WTC11 (cell line): ENCODE results near the gene CIDEC. TPM values are rescaled to one million over a fixed set of nuclear protein-coding genes. Genes with fewer than 3 reads are reported as not detected.

ENCODE experiments used
- ATAC-seq: fragments of 200-7000 bp; cut with Tn5 transposase; 2 replicates; pipeline ENCODE4 v1.10.0; 2021; ENCODE audit warnings: mild to moderate bottlenecking, moderate library complexity
- CTCF ChIA-PET: fragments of 300-600 bp; sonication (Branson Sonifier 250); formaldehyde crosslinking; loops from one replicate; lab custom pipeline; 2021; ENCODE audit warnings: antibody characterized with exemption; lab: Charles Lee
- POLR2A ChIA-PET: fragments of 350-600 bp; sonication (Branson Sonifier 250); formaldehyde crosslinking; loops from one replicate; lab custom pipeline; 2021; ENCODE audit warnings: antibody characterized with exemption; lab: Charles Lee
- DNase-seq: peaks from one replicate; pipeline ENCODE4 v3.0.0; 2021; ENCODE audit warnings: low spot score
- H3K27ac Mint-ChIP-seq: 2 replicates; pipeline ENCODE4 v1.8.0; 2021; ENCODE audit warnings: mixed read lengths
- H3K27me3 Mint-ChIP-seq: 2 replicates; pipeline ENCODE4 v1.8.0; 2021; ENCODE audit warnings: low read depth, mild to moderate bottlenecking, moderate library complexity, mixed read lengths
- H3K36me3 Mint-ChIP-seq: 2 replicates; pipeline ENCODE4 v1.8.0; 2021; ENCODE audit warnings: mixed read lengths
- H3K4me1 Mint-ChIP-seq: 2 replicates; pipeline ENCODE4 v1.8.0; 2022; ENCODE audit warnings: mixed read lengths
- H3K4me3 Mint-ChIP-seq: 2 replicates; pipeline ENCODE4 v1.8.0; 2021; ENCODE audit warnings: mild to moderate bottlenecking, moderate library complexity, mixed read lengths
- H3K9me3 Mint-ChIP-seq: 2 replicates; pipeline ENCODE4 v1.8.0; 2021; ENCODE audit warnings: mixed read lengths
- AR ChIP-seq: fragments of 250-450 bp; sonication (Bioruptor Pico); IDR thresholded peaks from 2 replicates; pipeline ENCODE4 v1.9.0; 2021; ENCODE audit warnings: mild to moderate bottlenecking
- FOXJ3 ChIP-seq: sonication (generic); formaldehyde crosslinking; IDR thresholded peaks from 2 replicates; pipeline ENCODE4 v1.9.0; 2021; ENCODE audit warnings: missing genetic modification reagents, mild to moderate bottlenecking, borderline replicate concordance
- MLX ChIP-seq: sonication (generic); formaldehyde crosslinking; IDR thresholded peaks from 2 replicates; pipeline ENCODE4 v1.8.1; 2023; ENCODE audit warnings: mild to moderate bottlenecking, missing genetic modification reagents, moderate library complexity
- MYBL2 ChIP-seq: sonication (generic); formaldehyde crosslinking; IDR thresholded peaks from 2 replicates; pipeline ENCODE4 v1.8.1; 2023; ENCODE audit warnings: mild to moderate bottlenecking, moderate library complexity, missing genetic modification reagents
- OVOL2 ChIP-seq: fragments of 250-450 bp; sonication (Bioruptor Pico); IDR thresholded peaks from 2 replicates; pipeline ENCODE4 v1.9.0; 2021; ENCODE audit warnings: mild to moderate bottlenecking, borderline replicate concordance
- RELA ChIP-seq: sonication (generic); formaldehyde crosslinking; IDR thresholded peaks from 2 replicates; pipeline ENCODE4 v1.8.1; 2022; ENCODE audit warnings: missing genetic modification reagents, mild to moderate bottlenecking, borderline replicate concordance
- RORB ChIP-seq: fragments of 250-450 bp; sonication (Bioruptor Pico); IDR thresholded peaks from 2 replicates; pipeline ENCODE4 v1.9.0; 2021; ENCODE audit warnings: mild to moderate bottlenecking
- TEAD1 ChIP-seq: sonication (generic); formaldehyde crosslinking; IDR thresholded peaks from 2 replicates; pipeline ENCODE4 v1.8.0; 2022; ENCODE audit warnings: mild to moderate bottlenecking, missing genetic modification reagents
- ZNF121 ChIP-seq: sonication (generic); formaldehyde crosslinking; IDR thresholded peaks from 2 replicates; pipeline ENCODE4 v1.8.0; 2023; ENCODE audit warnings: missing genetic modification reagents
- ZNF281 ChIP-seq: sonication (generic); formaldehyde crosslinking; IDR thresholded peaks from 2 replicates; pipeline ENCODE4 v1.8.0; 2023; ENCODE audit warnings: mild to moderate bottlenecking, missing genetic modification reagents
- ZNF416 ChIP-seq: fragments of 250-450 bp; sonication (Bioruptor Pico); IDR thresholded peaks from 2 replicates; pipeline ENCODE4 v1.9.0; 2021; ENCODE audit warnings: mild to moderate bottlenecking, inconsistent platforms
- total RNA-seq: library from RNA; stranded (reverse); gene quantifications from 3 replicates; pipeline ENCODE4 v1.2.3, GENCODE V29; 2021
- TF ChIP-seq, protein P1 (sequence below): fragments of 250-450 bp; sonication (Bioruptor Pico); IDR thresholded peaks from 2 replicates; pipeline ENCODE4 v1.9.0; 2021; ENCODE audit warnings: mild to moderate bottlenecking, borderline replicate concordance
- TF ChIP-seq, protein P2 (sequence below): sonication (generic); formaldehyde crosslinking; IDR thresholded peaks from 2 replicates; pipeline ENCODE4 v1.8.1; 2023; ENCODE audit warnings: mild to moderate bottlenecking, moderate library complexity, missing genetic modification reagents
- TF ChIP-seq, protein P3 (sequence below): sonication (generic); formaldehyde crosslinking; IDR thresholded peaks from 2 replicates; pipeline ENCODE4 v1.8.0; 2023; ENCODE audit warnings: missing genetic modification reagents, mild to moderate bottlenecking, borderline replicate concordance

Gene CIDEC
- total RNA-seq, 1 experiment from 2014 or later: not detected

GRCh38 chr3:9891072-9891622 is 11.1 kb upstream of the CIDEC start:
- Mint-ChIP-seq H3K27me3 (peaks cover 7% of the 10 kb centered on the region), H3K36me3 (peaks cover 25% of the 10 kb centered on the region), H3K27ac (peak overlapping the region; percentile 66; the same call in 1 of the 2 replicates), H3K4me3 (peak overlapping the region; percentile 93), H3K9me3 (no peaks in the 10 kb centered on the region), H3K4me1 (peaks cover 8% of the 10 kb centered on the region)
- no peak for DNase-seq
- 0 out of 2 replicates have a peak, but pooled peaks have one; percentile 2 for TF ChIP-seq TEAD1 (CRISPR knock-in tag)
- TF ChIP-seq, protein P1, sequence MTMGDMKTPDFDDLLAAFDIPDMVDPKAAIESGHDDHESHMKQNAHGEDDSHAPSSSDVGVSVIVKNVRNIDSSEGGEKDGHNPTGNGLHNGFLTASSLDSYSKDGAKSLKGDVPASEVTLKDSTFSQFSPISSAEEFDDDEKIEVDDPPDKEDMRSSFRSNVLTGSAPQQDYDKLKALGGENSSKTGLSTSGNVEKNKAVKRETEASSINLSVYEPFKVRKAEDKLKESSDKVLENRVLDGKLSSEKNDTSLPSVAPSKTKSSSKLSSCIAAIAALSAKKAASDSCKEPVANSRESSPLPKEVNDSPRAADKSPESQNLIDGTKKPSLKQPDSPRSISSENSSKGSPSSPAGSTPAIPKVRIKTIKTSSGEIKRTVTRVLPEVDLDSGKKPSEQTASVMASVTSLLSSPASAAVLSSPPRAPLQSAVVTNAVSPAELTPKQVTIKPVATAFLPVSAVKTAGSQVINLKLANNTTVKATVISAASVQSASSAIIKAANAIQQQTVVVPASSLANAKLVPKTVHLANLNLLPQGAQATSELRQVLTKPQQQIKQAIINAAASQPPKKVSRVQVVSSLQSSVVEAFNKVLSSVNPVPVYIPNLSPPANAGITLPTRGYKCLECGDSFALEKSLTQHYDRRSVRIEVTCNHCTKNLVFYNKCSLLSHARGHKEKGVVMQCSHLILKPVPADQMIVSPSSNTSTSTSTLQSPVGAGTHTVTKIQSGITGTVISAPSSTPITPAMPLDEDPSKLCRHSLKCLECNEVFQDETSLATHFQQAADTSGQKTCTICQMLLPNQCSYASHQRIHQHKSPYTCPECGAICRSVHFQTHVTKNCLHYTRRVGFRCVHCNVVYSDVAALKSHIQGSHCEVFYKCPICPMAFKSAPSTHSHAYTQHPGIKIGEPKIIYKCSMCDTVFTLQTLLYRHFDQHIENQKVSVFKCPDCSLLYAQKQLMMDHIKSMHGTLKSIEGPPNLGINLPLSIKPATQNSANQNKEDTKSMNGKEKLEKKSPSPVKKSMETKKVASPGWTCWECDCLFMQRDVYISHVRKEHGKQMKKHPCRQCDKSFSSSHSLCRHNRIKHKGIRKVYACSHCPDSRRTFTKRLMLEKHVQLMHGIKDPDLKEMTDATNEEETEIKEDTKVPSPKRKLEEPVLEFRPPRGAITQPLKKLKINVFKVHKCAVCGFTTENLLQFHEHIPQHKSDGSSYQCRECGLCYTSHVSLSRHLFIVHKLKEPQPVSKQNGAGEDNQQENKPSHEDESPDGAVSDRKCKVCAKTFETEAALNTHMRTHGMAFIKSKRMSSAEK: no peak
- POLR2A ChIA-PET: interaction anchor here (1.6 kb wide), 1 partner anchor 42 kb away, joined by 9 read pairs; the partner anchor contains the start of gene CRELD1
- CTCF ChIA-PET: interaction anchor here (0.9 to 1.3 kb wide), 3 partner anchors 11 to 66 kb away, joined by 4 to 5 read pairs (median 4); partner anchors contain the start of gene IL17RE
- ATAC-seq: no peak

GRCh38 chr3:9890249-9891071 is 10.4 kb upstream of the CIDEC start, which contains the start of gene JAGN1:
TSS of gene JAGN1 (plus strand) at chr3:9890610. CDS start at chr3:9890723, 113 bp downstream.
- peak; percentile 92 for ATAC-seq
- peaks cover 7% of the 10 kb centered on the region for H3K27me3 Mint-ChIP-seq
- POLR2A ChIA-PET: interaction anchor here (0.7 to 1.6 kb wide), 2 partner anchors 43 to 413 kb away, joined by 5 to 9 read pairs; partner anchors contain the start of gene CRELD1
- no peaks in the 10 kb centered on the region for H3K9me3 Mint-ChIP-seq
- peak; percentile 87 for DNase-seq
- peaks cover 8% of the 10 kb centered on the region for H3K4me1 Mint-ChIP-seq
- H3K36me3 Mint-ChIP-seq: peaks cover 25% of the 10 kb centered on the region
- peak within 1 kb of the TSS; percentile 93 for H3K4me3 Mint-ChIP-seq
- CTCF ChIA-PET: interaction anchor here (0.6 to 1.3 kb wide), 4 partner anchors 25 to 65 kb away, joined by 3 to 4 read pairs (median 3); no protein-coding TSS in a partner anchor
- H3K27ac Mint-ChIP-seq: peak within 1 kb of the TSS; percentile 78; the same call in 1 of the 2 replicates
- TF ChIP-seq, protein P2, sequence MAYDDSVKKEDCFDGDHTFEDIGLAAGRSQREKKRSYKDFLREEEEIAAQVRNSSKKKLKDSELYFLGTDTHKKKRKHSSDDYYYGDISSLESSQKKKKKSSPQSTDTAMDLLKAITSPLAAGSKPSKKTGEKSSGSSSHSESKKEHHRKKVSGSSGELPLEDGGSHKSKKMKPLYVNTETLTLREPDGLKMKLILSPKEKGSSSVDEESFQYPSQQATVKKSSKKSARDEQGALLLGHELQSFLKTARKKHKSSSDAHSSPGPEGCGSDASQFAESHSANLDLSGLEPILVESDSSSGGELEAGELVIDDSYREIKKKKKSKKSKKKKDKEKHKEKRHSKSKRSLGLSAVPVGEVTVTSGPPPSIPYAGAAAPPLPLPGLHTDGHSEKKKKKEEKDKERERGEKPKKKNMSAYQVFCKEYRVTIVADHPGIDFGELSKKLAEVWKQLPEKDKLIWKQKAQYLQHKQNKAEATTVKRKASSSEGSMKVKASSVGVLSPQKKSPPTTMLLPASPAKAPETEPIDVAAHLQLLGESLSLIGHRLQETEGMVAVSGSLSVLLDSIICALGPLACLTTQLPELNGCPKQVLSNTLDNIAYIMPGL (CRISPR knock-in tag): peak; percentile 73; the same call in 1 of the 2 replicates
- peak; percentile 72; the same call in 1 of the 2 replicates for TF ChIP-seq RELA (CRISPR knock-in tag)
- no peak for TF ChIP-seq MLX (CRISPR knock-in tag)
- TF ChIP-seq ZNF121: 0 out of 2 replicates have a peak, but pooled peaks have one; percentile 13
- TF ChIP-seq ZNF281 (CRISPR knock-in tag): no peak
- no peak for TF ChIP-seq FOXJ3
- no peak for TF ChIP-seq OVOL2 (CRISPR knock-in tag)
- TF ChIP-seq ZNF416 (CRISPR knock-in tag): no peak
- no peak for TF ChIP-seq AR (CRISPR knock-in tag)
- TF ChIP-seq MYBL2 (CRISPR knock-in tag): no peak
- TF ChIP-seq RORB (CRISPR knock-in tag): no peak
- TF ChIP-seq, protein P3, sequence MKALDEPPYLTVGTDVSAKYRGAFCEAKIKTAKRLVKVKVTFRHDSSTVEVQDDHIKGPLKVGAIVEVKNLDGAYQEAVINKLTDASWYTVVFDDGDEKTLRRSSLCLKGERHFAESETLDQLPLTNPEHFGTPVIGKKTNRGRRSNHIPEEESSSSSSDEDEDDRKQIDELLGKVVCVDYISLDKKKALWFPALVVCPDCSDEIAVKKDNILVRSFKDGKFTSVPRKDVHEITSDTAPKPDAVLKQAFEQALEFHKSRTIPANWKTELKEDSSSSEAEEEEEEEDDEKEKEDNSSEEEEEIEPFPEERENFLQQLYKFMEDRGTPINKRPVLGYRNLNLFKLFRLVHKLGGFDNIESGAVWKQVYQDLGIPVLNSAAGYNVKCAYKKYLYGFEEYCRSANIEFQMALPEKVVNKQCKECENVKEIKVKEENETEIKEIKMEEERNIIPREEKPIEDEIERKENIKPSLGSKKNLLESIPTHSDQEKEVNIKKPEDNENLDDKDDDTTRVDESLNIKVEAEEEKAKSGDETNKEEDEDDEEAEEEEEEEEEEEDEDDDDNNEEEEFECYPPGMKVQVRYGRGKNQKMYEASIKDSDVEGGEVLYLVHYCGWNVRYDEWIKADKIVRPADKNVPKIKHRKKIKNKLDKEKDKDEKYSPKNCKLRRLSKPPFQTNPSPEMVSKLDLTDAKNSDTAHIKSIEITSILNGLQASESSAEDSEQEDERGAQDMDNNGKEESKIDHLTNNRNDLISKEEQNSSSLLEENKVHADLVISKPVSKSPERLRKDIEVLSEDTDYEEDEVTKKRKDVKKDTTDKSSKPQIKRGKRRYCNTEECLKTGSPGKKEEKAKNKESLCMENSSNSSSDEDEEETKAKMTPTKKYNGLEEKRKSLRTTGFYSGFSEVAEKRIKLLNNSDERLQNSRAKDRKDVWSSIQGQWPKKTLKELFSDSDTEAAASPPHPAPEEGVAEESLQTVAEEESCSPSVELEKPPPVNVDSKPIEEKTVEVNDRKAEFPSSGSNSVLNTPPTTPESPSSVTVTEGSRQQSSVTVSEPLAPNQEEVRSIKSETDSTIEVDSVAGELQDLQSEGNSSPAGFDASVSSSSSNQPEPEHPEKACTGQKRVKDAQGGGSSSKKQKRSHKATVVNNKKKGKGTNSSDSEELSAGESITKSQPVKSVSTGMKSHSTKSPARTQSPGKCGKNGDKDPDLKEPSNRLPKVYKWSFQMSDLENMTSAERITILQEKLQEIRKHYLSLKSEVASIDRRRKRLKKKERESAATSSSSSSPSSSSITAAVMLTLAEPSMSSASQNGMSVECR (CRISPR knock-in tag): peak; percentile 95
